GM18519 (cell line): ENCODE results near the gene DDX3X.
A peak's percentile ranks its signal among the peaks of the same experiment; 100 is the strongest.
"Not testable (repeated sequence)": the region's sequence is repeated elsewhere in the genome, so short reads cannot be mapped to it uniquely, and the experiment has no call there.

Experiments used
- ATAC-seq: cut with Tn5 transposase; IDR thresholded peaks from one replicate; pipeline ENCODE4 v1.9.1; 2021; ENCODE audit warnings: mild to moderate bottlenecking, moderate library complexity; ENCODE audit not compliant: unreplicated experiment, low FRiP score

The DDX3X gene

DNA sequence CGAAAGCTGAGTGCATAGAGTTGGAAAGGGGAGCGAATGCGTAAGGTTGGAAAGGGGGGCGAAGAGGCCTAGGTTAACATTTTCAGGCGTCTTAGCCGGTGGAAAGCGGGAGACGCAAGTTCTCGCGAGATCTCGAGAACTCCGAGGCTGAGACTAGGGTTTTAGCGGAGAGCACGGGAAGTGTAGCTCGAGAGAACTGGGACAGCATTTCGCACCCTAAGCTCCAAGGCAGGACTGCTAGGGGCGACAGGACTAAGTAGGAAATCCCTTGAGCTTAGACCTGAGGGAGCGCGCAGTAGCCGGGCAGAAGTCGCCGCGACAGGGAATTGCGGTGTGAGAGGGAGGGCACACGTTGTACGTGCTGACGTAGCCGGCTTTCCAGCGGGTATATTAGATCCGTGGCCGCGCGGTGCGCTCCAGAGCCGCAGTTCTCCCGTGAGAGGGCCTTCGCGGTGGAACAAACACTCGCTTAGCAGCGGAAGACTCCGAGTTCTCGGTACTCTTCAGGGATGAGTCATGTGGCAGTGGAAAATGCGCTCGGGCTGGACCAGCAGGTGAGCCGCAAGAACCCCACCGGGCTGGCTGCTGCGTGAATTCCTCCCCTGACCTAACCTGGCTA, at the start of gene DDX3X:
Gene DDX3X (plus strand): TSS at position 419 of the 619 bp plus-strand sequence. CDS start 91 bp downstream, at position 510.
- peak; percentile 55 for ATAC-seq

DNA sequence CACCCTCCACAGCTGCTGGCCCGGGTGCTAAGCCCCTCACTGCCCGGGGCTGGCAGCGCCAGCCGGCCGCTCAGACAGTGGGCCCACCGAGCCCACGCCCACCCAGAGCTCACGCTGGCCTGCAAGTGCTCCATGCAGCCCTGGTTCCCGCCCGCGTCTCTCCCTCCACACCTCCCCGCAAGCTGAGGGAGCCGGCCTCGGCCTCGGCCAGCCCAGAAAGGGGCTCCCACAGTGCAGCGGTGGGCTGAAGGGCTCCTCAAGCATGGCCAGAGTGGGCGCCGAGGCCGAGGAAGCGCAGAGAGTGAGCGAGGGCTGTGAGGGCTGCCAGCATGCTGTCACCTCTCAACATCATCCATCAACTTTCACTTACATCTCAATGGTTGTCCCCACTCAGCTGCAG, 48.0 kb upstream of the DDX3X start:
- not testable (repeated sequence) for ATAC-seq

DNA sequence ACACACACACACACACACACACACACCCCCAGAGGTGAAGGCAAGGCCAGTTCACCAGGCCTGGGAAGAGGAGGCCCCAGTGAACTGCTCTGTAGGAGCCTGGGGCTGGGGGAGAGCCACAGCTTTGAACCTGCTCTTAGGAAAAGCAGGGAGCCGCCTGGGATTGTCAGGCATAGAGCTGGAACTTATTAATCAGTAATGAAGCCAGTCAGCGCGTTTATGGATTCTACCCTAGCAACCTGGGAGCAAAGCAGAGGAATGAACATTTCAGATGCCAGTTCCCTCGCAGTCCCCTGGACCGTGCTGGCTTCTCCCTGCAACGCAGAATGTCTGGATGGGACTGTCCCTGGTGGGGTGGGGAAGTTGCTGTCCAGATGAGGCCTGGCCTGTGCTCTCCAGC, 45.3 kb upstream of the DDX3X start:
- no peak for ATAC-seq

DNA sequence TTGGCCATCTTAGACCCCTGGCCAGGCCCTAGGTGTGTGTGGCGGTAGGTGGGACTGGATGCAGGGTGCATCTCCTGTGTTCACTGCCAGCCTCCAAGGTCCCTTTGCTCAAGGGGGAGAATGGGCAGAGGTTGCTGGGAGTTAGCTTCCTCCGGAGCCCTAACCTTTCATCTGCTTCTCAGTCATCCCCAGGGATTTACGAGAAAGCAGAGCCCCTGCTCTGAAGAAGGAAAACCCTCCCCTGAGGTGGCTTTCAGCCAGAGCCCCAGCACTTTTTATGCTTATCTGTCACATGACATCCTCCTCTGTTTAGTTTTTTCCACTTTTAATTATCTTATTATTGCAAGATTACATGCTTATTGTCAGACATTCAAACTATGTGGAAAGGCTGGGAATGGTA, 44.9 kb upstream of the DDX3X start:
- ATAC-seq, result no peak

DNA sequence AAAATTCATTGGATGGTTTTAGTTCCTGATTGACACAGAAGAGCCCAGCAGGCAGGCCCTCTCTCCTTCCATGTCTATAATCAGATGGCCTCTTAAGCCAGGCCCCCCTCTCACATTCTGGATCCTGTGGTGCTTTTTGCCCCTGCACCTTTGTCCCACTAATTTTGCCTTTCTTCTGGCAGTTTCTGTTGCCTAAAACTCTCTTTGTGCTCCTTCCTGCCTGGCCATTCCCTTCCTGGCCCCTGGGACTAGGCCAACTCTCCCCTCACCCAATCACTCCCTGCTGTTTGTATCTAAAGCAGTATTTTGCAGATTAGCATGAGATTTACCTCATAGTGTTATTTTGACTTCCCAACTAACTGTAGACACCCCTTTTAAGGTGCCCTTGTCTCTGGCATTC, 42.7 kb upstream of the DDX3X start:
- no peak for ATAC-seq

DNA sequence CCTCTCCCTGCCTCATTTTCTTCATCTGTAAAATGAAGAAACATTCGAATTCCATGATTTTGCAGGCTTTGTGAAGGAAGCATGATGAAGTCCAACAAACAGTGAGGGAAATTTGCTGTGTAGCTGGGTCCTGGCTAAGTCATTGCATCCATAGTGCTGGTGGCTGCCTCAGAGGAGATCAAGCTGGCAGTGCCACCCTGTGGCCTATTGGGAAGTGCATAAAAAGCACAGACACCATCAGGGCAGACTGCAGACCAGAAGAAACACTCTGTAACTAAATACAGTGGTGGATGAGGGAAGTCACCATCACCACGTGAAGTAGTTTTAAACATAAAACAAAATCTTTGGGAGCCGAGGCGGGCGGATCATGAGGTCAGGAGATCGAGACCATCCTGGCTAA, 40.7 kb upstream of the DDX3X start:
- no peak for ATAC-seq

DNA sequence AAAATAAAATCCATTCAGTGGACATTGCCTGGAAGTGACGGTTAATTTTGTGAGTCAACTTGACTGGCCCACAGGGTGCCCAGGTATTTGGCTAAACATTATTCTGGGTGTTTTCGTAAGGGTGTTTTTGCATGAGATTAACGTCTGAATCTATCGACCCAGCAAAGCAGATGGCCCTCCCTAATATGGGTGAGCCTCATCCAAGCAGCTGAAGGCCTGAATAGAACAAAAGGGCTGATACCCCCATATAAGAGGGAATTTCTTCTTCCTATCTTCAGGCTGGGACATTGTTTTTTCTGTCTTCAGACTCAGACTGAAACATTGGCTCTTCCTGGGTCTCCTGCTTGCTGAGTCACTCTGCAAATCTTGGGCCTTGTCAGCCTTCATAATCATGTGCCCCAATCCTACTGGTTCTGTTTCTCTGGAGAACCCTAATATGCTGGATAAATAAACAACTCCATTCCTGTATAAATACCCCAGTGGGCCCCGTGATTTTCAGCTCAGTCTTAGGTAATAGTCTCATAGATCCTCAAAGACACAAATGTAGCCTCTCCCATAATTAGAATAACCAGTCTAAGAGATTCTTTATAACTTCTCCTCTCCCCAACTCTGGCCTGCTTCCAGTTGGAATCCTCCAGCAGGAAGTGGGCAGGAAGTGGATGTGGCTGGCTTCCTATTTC, 33.1 kb upstream of the DDX3X start:
- no peak for ATAC-seq

DNA sequence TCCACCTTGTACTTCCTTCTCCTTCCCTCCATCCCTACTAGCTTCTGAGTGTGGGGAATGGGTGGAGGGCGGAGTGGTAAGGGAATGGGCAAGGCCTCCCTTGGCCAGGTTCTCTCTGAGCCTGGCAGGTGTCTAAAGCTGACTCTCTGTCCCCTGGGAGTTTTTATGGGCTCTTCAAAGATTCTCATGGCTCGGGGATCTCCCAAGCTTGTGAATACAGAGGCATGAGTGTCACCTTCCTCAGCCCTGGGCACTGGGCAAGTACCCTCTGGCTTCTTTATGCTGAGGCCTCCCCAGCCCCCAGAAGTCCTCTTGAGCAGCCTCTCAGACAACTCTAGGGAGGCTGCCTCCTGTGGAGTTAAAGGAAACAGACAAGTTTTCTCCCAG, 32.5 kb upstream of the DDX3X start:
- no peak for ATAC-seq

DNA sequence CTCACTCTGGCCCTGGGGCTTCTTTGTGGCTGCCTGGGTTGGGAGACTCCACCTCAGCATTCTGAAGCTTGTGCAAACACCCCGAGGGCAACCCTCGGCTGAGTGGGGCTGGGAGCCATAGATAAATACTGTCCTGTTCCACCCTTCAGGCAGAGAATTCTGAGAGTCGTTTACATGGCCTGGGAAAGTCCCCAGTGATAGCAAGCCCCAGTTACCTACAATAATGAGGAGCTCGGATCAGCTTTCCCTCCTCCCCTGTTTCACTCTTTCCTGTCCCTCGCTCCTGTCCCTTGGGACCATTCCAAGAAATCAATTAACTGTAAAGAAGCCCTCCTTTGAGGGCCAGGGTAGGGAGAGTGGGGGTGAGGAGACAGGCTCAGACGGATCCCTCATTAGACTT, 31.6 kb upstream of the DDX3X start:
- ATAC-seq, result no peak

DNA sequence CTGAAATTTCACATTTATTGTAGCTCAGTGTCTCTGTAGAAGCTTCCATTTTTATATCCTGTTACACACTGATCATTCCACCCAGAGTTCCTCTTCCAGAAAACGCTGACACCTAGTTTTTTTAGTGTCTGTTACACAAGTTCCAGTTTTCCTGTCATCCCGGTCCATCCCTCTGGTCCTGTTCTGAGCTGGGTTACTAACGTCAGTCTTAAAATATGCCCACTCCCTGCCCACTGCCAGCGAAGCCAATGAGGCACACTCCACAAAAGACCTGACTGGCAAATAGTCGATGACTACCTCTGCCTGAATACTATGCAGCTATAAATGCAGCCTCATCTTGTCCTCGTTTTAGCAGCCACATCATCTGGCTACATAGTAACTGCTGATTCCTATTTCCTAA, 30.9 kb upstream of the DDX3X start:
- ATAC-seq, result no peak

DNA sequence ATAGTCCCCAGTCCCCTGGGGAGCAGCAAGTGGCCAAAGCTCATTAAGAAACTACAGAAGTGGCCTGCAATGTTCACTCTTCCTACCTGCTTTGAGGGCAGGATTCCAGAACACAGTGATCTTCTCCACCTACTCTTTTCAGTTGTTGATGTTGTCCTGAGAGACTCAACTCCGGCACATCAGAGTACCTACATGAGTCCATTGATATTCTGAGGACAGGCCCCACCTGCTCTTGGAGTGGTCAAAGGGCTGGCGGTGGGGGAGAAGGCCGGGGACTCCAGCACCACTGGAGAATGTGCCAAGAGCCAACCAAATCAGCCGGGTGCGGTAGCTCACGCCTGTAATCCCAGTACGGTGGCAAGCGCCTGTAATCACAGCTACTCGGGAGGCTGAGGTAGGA, 29.8 kb upstream of the DDX3X start:
- no peak for ATAC-seq

DNA sequence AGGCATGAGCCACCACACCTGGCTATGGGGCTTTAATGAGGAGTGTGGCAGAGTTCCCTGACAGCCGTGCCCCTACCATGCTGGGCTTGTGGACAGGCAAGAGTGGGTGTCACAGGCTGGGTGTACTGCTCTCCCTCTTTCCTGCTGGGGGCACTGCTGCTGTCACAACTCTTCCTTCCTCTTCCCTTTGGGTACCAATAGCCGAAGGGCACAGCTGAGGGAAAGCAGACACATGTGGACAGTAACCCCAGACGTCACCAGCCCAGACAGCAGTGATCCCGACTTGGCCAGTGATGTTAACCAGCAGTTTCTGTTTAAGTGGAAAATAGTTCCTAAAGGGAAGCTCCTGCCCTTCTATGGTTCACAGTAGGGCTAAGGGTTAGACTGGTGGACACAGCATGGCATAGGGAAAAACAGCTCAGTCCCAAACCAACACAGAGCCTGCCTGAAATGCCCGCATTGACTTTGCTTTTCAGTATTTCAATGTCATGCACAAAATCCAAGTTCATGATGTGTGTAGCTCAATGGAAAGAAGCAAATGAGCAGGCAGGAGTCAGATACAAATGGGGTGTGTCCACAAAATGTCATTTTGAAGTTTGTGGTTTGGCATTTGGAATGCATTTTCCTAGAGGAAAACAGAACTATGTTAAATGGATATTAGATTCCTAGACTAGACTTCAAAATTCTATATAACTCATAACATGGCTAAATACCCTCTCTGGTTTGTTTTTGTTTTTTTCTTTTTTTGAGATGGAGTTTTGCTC, 24.9 kb upstream of the DDX3X start:
- ATAC-seq, result no peak

DNA sequence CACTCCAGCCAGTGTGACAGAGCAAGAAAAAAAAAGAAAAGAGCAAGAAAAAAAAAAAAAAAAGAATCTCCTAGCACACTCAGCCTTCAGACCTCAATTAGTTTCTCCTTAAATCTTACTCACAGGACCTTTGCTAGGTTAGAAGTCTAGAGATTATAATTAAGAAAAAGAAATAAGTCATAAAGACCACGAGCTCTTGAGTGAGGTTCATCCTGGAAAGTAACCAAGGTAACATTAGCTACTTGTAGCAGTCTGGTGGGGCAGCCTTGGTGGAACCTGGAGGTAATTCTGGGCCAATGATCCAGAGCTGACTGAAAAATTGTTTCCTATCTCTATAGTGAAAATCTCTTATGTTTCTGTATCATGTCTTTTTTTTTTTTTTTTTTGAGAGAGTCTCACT, 21.2 kb upstream of the DDX3X start:
- ATAC-seq, result no peak

DNA sequence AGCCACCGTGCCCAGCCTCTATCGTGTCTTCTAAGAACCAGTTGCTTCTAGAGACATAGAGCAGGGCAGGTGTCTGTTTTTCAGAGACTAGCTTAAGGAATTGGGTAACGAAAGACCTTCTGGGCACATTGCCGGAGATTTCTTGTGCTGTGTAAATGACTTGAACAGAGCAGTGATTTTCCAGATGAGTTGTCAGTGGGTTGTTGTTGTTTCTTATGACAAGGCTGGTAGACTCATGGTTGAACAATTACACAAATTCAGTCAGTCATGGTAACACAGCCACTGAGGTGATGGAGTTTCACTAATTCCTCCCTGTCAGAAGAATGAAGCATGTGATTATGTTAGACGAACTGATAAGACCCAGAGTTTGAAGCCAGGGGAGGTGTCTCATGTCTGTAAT, 20.5 kb upstream of the DDX3X start:
- ATAC-seq, result no peak

DNA sequence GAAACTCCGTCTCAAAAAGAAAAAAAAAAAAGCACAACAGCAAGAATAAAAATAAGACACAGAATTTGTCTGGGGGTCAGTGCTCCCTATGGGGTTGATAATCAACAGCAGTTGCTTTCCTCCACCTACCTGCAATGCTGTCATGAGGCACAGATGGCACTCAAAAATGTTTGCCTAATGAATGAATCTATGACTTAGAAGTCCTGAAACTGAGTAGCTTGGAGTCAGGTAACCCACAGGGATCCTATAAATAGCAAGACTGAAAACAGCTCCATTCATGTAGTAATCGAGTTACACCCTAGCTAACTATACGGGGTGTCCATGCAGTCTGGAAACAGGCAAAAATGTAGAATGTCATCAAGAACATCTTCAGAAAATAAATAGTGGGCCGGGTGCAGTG, 19.8 kb upstream of the DDX3X start:
- ATAC-seq, result no peak

DNA sequence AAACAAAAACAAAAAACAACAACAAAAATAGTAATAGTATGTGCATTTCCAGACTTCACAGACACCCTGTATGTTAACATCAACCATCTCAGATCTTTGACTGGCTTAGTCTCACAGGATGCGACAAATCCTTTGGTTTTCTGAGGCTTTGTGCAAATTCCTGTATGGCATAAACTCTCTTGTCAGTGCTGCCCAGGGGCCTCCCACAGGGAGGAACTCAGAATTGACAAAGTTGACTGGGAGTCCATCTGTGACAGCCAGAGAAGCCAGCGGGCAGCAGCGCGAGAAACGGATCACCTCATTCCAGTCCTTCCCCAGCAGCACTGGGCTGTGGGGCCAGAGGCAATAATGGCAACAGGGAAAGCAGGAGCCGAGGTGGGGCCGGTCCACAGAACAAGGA, 19.1 kb upstream of the DDX3X start:
- no peak for ATAC-seq

DNA sequence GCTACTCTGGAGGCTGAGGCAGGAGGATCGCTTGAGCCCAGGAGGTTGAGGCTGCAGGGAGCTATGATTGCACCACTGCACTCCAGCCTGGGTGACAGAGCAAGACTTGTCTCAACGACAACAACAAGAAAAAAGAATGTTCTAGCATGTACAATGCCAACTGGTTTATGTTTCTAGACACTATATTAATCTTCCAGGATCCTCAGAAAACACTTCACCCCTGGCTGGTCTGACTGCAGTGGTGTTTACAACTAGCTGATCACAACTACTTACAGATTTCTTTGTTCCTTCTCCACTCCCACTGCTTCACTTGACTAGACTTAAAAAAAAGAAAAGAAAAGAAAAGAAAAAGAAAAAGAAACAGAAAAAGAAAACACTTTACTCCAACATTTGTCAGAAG, 17.7 kb upstream of the DDX3X start:
- not testable (repeated sequence) for ATAC-seq

DNA sequence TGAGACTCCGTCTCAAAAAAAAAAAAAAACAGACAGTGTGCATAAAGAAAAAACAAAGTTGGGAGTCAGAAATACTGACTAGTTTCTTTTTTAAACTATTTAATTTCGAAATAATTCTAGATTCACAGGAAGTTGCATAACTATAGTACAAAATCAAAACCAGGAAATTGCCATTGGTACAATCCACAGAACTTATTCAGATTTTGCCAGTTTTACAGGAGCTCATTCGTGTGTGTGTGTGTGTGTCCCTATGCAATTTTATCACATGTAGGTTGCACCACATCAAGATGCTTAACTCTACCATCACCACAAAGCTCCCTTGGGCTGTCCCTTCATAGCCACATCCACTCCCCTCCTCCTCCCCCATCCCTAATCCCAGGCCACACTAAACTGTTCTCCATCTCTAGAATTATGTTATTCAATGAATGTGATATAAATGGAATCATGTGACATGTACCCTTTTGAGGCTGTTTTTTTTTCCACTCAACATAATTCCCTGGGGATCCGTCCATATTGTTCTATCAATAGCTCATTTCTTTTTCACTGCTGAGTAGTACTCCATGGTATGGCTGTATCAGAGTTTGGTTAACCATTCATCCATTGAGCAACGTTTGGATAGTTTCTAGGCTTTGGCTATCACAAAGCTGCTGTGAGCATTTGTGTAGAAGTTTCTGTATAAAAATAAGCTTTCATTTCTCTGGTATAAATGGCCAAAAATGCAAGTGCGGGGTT, 16.3 kb upstream of the DDX3X start:
- ATAC-seq, result no peak

DNA sequence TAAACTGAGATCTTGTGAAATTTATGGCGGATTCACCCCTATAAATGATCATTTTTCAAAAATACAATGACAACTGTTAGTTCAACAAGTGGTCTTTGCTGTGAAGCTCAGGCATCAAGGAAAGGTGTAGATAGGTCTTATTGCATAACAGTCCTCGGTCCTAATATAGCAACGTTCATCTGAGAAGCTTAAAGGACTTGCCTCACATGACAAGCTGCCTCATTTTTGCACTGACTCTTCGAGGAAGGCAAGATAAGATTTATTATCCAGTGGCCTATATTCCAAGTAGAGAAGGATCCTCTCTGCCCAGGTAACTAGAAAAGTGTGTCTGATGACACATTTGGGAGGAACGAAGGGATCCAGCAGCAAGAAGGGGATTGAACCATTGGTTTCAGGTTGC, 13.6 kb upstream of the DDX3X start:
- no peak for ATAC-seq

DNA sequence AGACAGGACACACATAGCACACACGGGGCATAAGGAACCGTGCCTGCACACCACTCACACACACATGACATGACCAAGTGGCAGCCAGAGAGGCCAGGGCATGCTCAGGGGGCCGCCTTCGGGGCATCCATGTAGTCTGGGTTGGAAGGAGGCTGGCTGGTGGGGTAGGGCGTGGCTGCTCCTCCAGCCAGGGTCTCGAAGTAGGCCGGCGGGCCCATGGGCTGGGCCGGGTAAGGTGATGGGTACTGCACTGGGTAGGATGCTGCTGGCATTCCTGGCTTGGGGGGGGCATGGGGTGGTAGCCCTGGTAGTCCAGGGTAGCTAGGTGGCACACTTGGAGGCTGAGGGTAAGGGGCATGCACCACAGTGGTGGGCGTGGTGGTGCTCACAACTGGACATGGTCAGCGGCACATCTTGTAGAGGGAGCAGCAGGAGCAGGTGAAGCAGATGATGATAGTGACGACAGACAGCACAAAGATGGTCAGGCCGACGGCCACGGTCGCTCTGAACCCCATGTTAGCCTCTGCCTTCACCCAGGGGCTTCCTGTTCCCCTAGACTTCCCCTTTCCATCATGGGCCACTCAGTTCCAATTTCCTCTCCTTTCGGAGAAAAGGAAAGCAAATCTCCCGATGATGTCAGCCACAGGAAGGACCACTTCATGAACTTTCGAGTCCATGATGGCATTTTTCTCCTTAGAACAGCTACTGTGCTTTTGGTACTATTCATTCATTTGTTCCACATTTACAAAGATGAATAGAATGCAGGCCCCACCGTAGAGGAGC, 10.9 kb upstream of the DDX3X start:
- no peak for ATAC-seq
